ENCODE data around the gene CRYBG2. TPM values are rescaled to one million over a fixed set of nuclear protein-coding genes. Genes with fewer than 3 reads are reported as not detected.

CRYBG2 gene
- total RNA-seq, 1 experiment from 2014 or later = 21.1 TPM

- TF ChIP-seq, protein P1, sequence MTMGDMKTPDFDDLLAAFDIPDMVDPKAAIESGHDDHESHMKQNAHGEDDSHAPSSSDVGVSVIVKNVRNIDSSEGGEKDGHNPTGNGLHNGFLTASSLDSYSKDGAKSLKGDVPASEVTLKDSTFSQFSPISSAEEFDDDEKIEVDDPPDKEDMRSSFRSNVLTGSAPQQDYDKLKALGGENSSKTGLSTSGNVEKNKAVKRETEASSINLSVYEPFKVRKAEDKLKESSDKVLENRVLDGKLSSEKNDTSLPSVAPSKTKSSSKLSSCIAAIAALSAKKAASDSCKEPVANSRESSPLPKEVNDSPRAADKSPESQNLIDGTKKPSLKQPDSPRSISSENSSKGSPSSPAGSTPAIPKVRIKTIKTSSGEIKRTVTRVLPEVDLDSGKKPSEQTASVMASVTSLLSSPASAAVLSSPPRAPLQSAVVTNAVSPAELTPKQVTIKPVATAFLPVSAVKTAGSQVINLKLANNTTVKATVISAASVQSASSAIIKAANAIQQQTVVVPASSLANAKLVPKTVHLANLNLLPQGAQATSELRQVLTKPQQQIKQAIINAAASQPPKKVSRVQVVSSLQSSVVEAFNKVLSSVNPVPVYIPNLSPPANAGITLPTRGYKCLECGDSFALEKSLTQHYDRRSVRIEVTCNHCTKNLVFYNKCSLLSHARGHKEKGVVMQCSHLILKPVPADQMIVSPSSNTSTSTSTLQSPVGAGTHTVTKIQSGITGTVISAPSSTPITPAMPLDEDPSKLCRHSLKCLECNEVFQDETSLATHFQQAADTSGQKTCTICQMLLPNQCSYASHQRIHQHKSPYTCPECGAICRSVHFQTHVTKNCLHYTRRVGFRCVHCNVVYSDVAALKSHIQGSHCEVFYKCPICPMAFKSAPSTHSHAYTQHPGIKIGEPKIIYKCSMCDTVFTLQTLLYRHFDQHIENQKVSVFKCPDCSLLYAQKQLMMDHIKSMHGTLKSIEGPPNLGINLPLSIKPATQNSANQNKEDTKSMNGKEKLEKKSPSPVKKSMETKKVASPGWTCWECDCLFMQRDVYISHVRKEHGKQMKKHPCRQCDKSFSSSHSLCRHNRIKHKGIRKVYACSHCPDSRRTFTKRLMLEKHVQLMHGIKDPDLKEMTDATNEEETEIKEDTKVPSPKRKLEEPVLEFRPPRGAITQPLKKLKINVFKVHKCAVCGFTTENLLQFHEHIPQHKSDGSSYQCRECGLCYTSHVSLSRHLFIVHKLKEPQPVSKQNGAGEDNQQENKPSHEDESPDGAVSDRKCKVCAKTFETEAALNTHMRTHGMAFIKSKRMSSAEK (CRISPR knock-in tag; IDR thresholded peaks at IDR 0.05; ENCODE audit: borderline replicate concordance) = no peak
Observed at GRCh38 chr1:26368486-26368885, 14.6 kb upstream of the CRYBG2 start (continued).

GRCh38 chr1:26368006-26368405 lies 14.1 kb upstream of the CRYBG2 start:
- DNase-seq (ENCODE audit: low spot score) (no peak), ATAC-seq (no peak)
- POLR2A ChIA-PET = no interaction called here
- H3K27me3 Mint-ChIP-seq (ENCODE audit: low read depth) = peaks cover 15% of the 10 kb centered on the region
- H3K9me3 Mint-ChIP-seq = peaks cover 5% of the 10 kb centered on the region
- TF ChIP-seq TP53 (CRISPR knock-in tag; IDR thresholded peaks at IDR 0.05) (no peak), JUN (CRISPR knock-in tag; IDR thresholded peaks at IDR 0.05) (no peak), ZNF317 (CRISPR knock-in tag; IDR thresholded peaks at IDR 0.05; ENCODE audit: borderline replicate concordance, low read depth) (no peak), E2F5 (CRISPR knock-in tag; IDR thresholded peaks at IDR 0.05) (no peak), GRHL2 (CRISPR knock-in tag; IDR thresholded peaks at IDR 0.05; ENCODE audit: insufficient replicate concordance, severe bottlenecking) (no peak), SMAD4 (CRISPR knock-in tag; IDR thresholded peaks at IDR 0.05) (no peak), NFATC4 (CRISPR knock-in tag; IDR thresholded peaks at IDR 0.05) (no peak), ZNF671 (CRISPR knock-in tag; IDR thresholded peaks at IDR 0.05) (no peak), ESRRA (CRISPR knock-in tag; IDR thresholded peaks at IDR 0.05; ENCODE audit: borderline replicate concordance) (no peak), MYBL2 (CRISPR knock-in tag; IDR thresholded peaks at IDR 0.05) (no peak), TEAD1 (CRISPR knock-in tag; IDR thresholded peaks at IDR 0.05) (no peak), MLX (CRISPR knock-in tag; IDR thresholded peaks at IDR 0.05) (no peak), EMX1 (CRISPR knock-in tag; IDR thresholded peaks at IDR 0.05) (no peak)
- TF ChIP-seq, protein P2, sequence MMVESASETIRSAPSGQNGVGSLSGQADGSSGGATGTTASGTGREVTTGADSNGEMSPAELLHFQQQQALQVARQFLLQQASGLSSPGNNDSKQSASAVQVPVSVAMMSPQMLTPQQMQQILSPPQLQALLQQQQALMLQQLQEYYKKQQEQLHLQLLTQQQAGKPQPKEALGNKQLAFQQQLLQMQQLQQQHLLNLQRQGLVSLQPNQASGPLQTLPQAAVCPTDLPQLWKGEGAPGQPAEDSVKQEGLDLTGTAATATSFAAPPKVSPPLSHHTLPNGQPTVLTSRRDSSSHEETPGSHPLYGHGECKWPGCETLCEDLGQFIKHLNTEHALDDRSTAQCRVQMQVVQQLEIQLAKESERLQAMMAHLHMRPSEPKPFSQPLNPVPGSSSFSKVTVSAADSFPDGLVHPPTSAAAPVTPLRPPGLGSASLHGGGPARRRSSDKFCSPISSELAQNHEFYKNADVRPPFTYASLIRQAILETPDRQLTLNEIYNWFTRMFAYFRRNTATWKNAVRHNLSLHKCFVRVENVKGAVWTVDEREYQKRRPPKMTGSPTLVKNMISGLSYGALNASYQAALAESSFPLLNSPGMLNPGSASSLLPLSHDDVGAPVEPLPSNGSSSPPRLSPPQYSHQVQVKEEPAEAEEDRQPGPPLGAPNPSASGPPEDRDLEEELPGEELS (CRISPR knock-in tag; IDR thresholded peaks at IDR 0.05) = no peak
- TF ChIP-seq, protein P3, sequence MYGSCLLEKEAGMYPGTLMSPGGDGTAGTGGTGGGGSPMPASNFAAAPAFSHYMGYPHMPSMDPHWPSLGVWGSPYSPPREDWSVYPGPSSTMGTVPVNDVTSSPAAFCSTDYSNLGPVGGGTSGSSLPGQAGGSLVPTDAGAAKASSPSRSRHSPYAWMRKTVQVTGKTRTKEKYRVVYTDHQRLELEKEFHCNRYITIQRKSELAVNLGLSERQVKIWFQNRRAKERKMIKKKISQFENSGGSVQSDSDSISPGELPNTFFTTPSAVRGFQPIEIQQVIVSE (CRISPR knock-in tag; IDR thresholded peaks at IDR 0.05; ENCODE audit: borderline replicate concordance) = no peak
- no peak overlapping the region for H3K4me3 Mint-ChIP-seq
- CTCF ChIA-PET = no interaction called here
- peaks cover 10% of the 10 kb centered on the region for H3K4me1 Mint-ChIP-seq
- H3K27ac Mint-ChIP-seq = no peak overlapping the region
- H3K36me3 Mint-ChIP-seq = no peaks in the 10 kb centered on the region; the same call in 1 of the 2 replicates

DNA sequence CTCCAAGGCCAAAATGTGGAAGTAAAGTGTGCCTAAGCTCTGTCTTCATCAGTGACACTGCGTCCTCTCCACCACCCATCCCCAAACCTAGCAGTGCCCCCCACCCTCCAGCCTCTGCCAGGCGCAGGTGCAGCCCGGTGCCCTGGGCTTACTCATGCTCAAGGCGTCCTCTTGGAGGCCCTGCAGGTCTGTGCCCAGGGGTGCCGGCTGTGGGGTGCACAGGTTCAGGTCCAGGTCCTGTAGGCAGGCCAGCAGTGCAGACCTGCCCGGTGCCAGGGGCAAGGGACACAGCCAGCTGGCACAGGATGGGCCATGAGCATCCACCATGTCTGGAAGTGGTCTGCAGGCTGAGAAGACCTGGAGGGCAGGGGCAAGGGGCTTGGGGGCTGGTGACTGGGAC lies 13.5 kb upstream of the CRYBG2 start:
- ChIA-PET POLR2A (no interaction called here), CTCF (interaction anchor here (0.6 kb wide), 1 partner anchor 51 kb away, joined by 3 read pairs; no protein-coding TSS in a partner anchor)
- no peak for DNase-seq (ENCODE audit: low spot score)

More for the DNA sequence above, 13.5 kb upstream of the CRYBG2 start:
- H3K4me1 Mint-ChIP-seq = peaks cover 10% of the 10 kb centered on the region
- no peaks in the 10 kb centered on the region; the same call in 1 of the 2 replicates for H3K36me3 Mint-ChIP-seq
- TF ChIP-seq CREM (CRISPR knock-in tag; IDR thresholded peaks at IDR 0.05) (no peak), ZNF423 (CRISPR knock-in tag; IDR thresholded peaks at IDR 0.05) (no peak), ZNF121 (CRISPR knock-in tag; IDR thresholded peaks at IDR 0.05) (no peak)
- H3K4me3 Mint-ChIP-seq = no peak overlapping the region
- no peak overlapping the region for H3K27ac Mint-ChIP-seq
- peaks cover 21% of the 10 kb centered on the region for H3K27me3 Mint-ChIP-seq (ENCODE audit: low read depth)
- no peak for ATAC-seq
- peaks cover 5% of the 10 kb centered on the region for H3K9me3 Mint-ChIP-seq

All from WTC11 (cell line).